ENCODE results near the gene CADM1. TPM values are rescaled to one million over a fixed set of nuclear protein-coding genes. Genes with fewer than 3 reads are reported as not detected.

Gene CADM1
- total and polyA plus RNA-seq, 9 of the 15 experiments (the other 6 are each of a cell fraction or from before 2014, with no cell fraction given): 0.42 TPM; not detected in 8

- Histone ChIP-seq H2AFZ (ENCODE audit: low read depth, low read length) (no peak overlapping the region), H3K4me3 (no peak overlapping the region), H3K9me1 (ENCODE audit: control insufficient read depth, insufficient read depth, low read length) (no peaks in the 10 kb centered on the region), H3K27me3 (ENCODE audit: control insufficient read depth in 2 of 2, insufficient read depth in 2 of 2, low read length in 2 of 2) (no peaks in the 10 kb centered on the region), H3K4me1 (replicated peaks in 1 of 2; ENCODE audit: control insufficient read depth in 2 of 2, insufficient read depth in 2 of 2, low read length in 2 of 2) (no peaks in the 10 kb centered on the region), H3K4me2 (ENCODE audit: insufficient read depth, low read length) (no peak overlapping the region), H3K27ac (ENCODE audit: extremely low read depth, low read depth, low read length) (no peak overlapping the region), H3K79me2 (ENCODE audit: control insufficient read depth, insufficient read depth, low read length) (no peaks in the 10 kb centered on the region), H4K20me1 (replicated peaks; ENCODE audit: control insufficient read depth, insufficient read depth, low read length) (no peaks in the 10 kb centered on the region), H3K36me3 (ENCODE audit: control insufficient read depth, insufficient read depth, low read length) (no peaks in the 10 kb centered on the region), H3K9ac (ENCODE audit: insufficient read depth in 1 of 2, low read depth in 2 of 2, low read length in 2 of 2) (no peak overlapping the region), H3K9me3 (replicated peaks; ENCODE audit: control insufficient read depth, insufficient read depth, low read depth, low read length) (no peaks in the 10 kb centered on the region)
- no TSS peak for BruUV-seq (replicated peaks)
- ATAC-seq: no peak
- no peak for DNase-seq (ENCODE audit: extremely low read depth in 1 of 4, low spot score in 3 of 4)
- in situ Hi-C loops (cut with MboI): no loop called here
- CTCF ChIA-PET (ENCODE audit: low intra/inter-chr PET ratio): no interaction called here
- intact Hi-C loops (cut with micrococcal nuclease): no loop called here
- FAIRE-seq: no peak
- 0% methylated on average over 2 of the region's 4 CpGs for WGBS (ENCODE audit: insufficient coverage, low coverage, missing lambda C conversion rate)
- POLR2A ChIA-PET: no interaction called here
- TF ChIP-seq TARDBP (IDR thresholded peaks at IDR 0.05) (no peak), CC2D1A (IDR thresholded peaks at IDR 0.05) (no peak), MITF (IDR thresholded peaks at IDR 0.05) (no peak), HNRNPLL (IDR thresholded peaks at IDR 0.05; ENCODE audit: low read depth, low read length, poor library complexity, severe bottlenecking) (no peak), ZNF224 (CRISPR knock-in tag; IDR thresholded peaks at IDR 0.05) (no peak), KDM4B (IDR thresholded peaks at IDR 0.05; ENCODE audit: borderline replicate concordance in 2 of 2, low read depth in 1 of 2) (no peak), ZNF311 (CRISPR knock-in tag; IDR thresholded peaks at IDR 0.05) (no peak), TCF7L2 (IDR thresholded peaks at IDR 0.05; ENCODE audit: low read depth, low read length) (no peak), CTCFL (IDR thresholded peaks at IDR 0.05; ENCODE audit: borderline replicate concordance, insufficient read depth, low read depth, low read length, poor library complexity, severe bottlenecking) (no peak), ELF2 (CRISPR knock-in tag; IDR thresholded peaks at IDR 0.05) (no peak), NFRKB (IDR thresholded peaks at IDR 0.05; ENCODE audit: low read depth) (no peak)
- TF ChIP-seq, protein P1, sequence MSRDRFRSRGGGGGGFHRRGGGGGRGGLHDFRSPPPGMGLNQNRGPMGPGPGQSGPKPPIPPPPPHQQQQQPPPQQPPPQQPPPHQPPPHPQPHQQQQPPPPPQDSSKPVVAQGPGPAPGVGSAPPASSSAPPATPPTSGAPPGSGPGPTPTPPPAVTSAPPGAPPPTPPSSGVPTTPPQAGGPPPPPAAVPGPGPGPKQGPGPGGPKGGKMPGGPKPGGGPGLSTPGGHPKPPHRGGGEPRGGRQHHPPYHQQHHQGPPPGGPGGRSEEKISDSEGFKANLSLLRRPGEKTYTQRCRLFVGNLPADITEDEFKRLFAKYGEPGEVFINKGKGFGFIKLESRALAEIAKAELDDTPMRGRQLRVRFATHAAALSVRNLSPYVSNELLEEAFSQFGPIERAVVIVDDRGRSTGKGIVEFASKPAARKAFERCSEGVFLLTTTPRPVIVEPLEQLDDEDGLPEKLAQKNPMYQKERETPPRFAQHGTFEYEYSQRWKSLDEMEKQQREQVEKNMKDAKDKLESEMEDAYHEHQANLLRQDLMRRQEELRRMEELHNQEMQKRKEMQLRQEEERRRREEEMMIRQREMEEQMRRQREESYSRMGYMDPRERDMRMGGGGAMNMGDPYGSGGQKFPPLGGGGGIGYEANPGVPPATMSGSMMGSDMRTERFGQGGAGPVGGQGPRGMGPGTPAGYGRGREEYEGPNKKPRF (IDR thresholded peaks at IDR 0.05; ENCODE audit: low read depth, low read length): no peak
- TF ChIP-seq, protein P2, sequence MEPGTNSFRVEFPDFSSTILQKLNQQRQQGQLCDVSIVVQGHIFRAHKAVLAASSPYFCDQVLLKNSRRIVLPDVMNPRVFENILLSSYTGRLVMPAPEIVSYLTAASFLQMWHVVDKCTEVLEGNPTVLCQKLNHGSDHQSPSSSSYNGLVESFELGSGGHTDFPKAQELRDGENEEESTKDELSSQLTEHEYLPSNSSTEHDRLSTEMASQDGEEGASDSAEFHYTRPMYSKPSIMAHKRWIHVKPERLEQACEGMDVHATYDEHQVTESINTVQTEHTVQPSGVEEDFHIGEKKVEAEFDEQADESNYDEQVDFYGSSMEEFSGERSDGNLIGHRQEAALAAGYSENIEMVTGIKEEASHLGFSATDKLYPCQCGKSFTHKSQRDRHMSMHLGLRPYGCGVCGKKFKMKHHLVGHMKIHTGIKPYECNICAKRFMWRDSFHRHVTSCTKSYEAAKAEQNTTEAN (CRISPR knock-in tag; IDR thresholded peaks at IDR 0.05): no peak
These were observed 269.4 kb downstream of the CADM1 start for GRCh38 chr11:115234794-115235193.

Measured in K562 (cell line).